CD4-positive, alpha-beta memory T cell (primary cell): Measurements from ENCODE around the gene AHCYL1. TPM values are rescaled to one million over a fixed set of nuclear protein-coding genes. Genes with fewer than 3 reads are reported as not detected.

Experiments used
- CTCF ChIA-PET: fragments of 350-600 bp; sonication (Branson Sonifier 250); formaldehyde crosslinking; loops from one replicate; lab custom pipeline; 2021; ENCODE audit warnings: inconsistent platforms; ENCODE audit not compliant: partially characterized antibody; lab: Charles Lee
- POLR2A ChIA-PET: fragments of 350-600 bp; sonication (Branson Sonifier 250); formaldehyde crosslinking; loops from one replicate; lab custom pipeline; 2021; ENCODE audit not compliant: partially characterized antibody; lab: Charles Lee
- DNase-seq, 5 donors: peaks; one replicate each; pipeline versions ENCODE4 v3.0.0 to v3.0.0-alpha.2; 2020 to 2022; ENCODE audit warnings: mixed read lengths in 1 of 5
- H3K27ac ChIP-seq: one replicate; pipeline ENCODE4 v1.7.0; 2013; ENCODE audit warnings: low read depth, low read length
- H3K27me3 ChIP-seq: 2 replicates; pipeline ENCODE4 v1.7.0; 2013; ENCODE audit warnings: mild to moderate bottlenecking, low read length, moderate library complexity; ENCODE audit not compliant: insufficient read depth
- H3K36me3 ChIP-seq: 2 replicates; pipeline ENCODE4 v1.7.0; 2013; ENCODE audit warnings: mild to moderate bottlenecking, low read length, moderate library complexity; ENCODE audit not compliant: insufficient read depth
- H3K4me1 ChIP-seq: 2 replicates; pipeline ENCODE4 v1.7.0; 2013; ENCODE audit warnings: mild to moderate bottlenecking, low read length, moderate library complexity; ENCODE audit not compliant: insufficient read depth
- H3K4me3 ChIP-seq, 2 donors: one replicate each; pipeline ENCODE4 v1.7.0; 2013; ENCODE audit warnings: low read length in 2 of 2, mild to moderate bottlenecking in 1 of 2
- H3K9me3 ChIP-seq, 2 donors: one replicate each; pipeline ENCODE4 v1.7.0; 2013; ENCODE audit warnings: low read length in 2 of 2, control low read depth in 1 of 2; ENCODE audit not compliant: control insufficient read depth in 1 of 2
- H3K27ac Mint-ChIP-seq, 7 donors: one replicate each; pipeline ENCODE4 v1.8.0; 2020 to 2021; ENCODE audit warnings: mixed read lengths in 7 of 7, mild to moderate bottlenecking in 6 of 7, inconsistent platforms in 3 of 7, moderate library complexity in 3 of 7
- H3K27me3 Mint-ChIP-seq, 2 donors: one replicate each; pipeline ENCODE4 v1.8.0; 2020 to 2021; ENCODE audit warnings: mixed read lengths in 2 of 2
- H3K36me3 Mint-ChIP-seq, 2 donors: one replicate each; pipeline ENCODE4 v1.8.0; 2020 to 2021; ENCODE audit warnings: mixed read lengths in 2 of 2, inconsistent platforms in 1 of 2, mild to moderate bottlenecking in 1 of 2
- H3K4me1 Mint-ChIP-seq, 4 donors: one replicate each; pipeline ENCODE4 v1.8.0; 2020 to 2021; ENCODE audit warnings: mixed read lengths in 4 of 4, mild to moderate bottlenecking in 1 of 4
- H3K4me3 Mint-ChIP-seq, 8 donors: one replicate each; pipeline ENCODE4 v1.8.0; 2020 to 2021; ENCODE audit warnings: mixed read lengths in 8 of 8, mild to moderate bottlenecking in 7 of 8, moderate library complexity in 6 of 8, inconsistent platforms in 3 of 8
- H3K9me3 Mint-ChIP-seq, 8 donors: one replicate each; pipeline ENCODE4 v1.8.0; 2020 to 2021; ENCODE audit warnings: mixed read lengths in 8 of 8, mild to moderate bottlenecking in 5 of 8, inconsistent platforms in 3 of 8, moderate library complexity in 1 of 8
- intact Hi-C: fragments of 100-400 bp; cut with micrococcal nuclease; formaldehyde crosslinking; loops from one replicate; pipeline ENCODE4 v1.15.1; 2023
- polyA plus RNA-seq, 2 donors: library from polyadenylated mRNA; unstranded; fragments of 300-500 nt; fragmentation: Illumina TruSeq; gene quantifications; one replicate each; pipeline ENCODE4 v1.2.3, GENCODE V29; 2021
- total RNA-seq, 2 experiments: library from RNA; stranded (reverse); gene quantifications; one replicate each; pipeline ENCODE4 v1.2.3, GENCODE V29; 2021

AHCYL1 gene
- total and polyA plus RNA-seq, 4 experiments from 2014 or later = 41.7 to 54.9 (median 44.7) TPM

GRCh38 chr1:110040548-110040947 lies 56.0 kb downstream of the AHCYL1 start:
- Mint-ChIP-seq H3K4me1 (peaks cover 10 to 17% (median 13%) of the 10 kb centered on the region in 4 donors), H3K36me3 (peaks cover 38 to 76% of the 10 kb centered on the region in 2 donors), H3K4me3 (no peak overlapping the region), H3K9me3 (peaks cover 0 to 2% (median 0%) of the 10 kb centered on the region in 8 donors), H3K27me3 (no peaks in the 10 kb centered on the region), H3K27ac (no peak overlapping the region)
- Histone ChIP-seq H3K4me1 (peaks cover 12% of the 10 kb centered on the region), H3K4me3 (no peak overlapping the region), H3K27ac (no peak overlapping the region), H3K27me3 (no peaks in the 10 kb centered on the region), H3K36me3 (peaks cover 76% of the 10 kb centered on the region), H3K9me3 (no peaks in the 10 kb centered on the region)
- no peak for DNase-seq
- ChIA-PET CTCF (interaction anchor here (1.3 to 9.3 kb wide), 3 partner anchors 10 to 65 kb away, joined by 4 to 120 read pairs (median 4); no protein-coding TSS in a partner anchor), POLR2A (no interaction called here)
- intact Hi-C loops = no loop called here

GRCh38 chr1:110043016-110043415 lies 58.5 kb downstream of the AHCYL1 start:
- Mint-ChIP-seq H3K4me1 (peaks cover 0 to 2% (median under 1%) of the 10 kb centered on the region in 4 donors), H3K27ac (no peak overlapping the region), H3K36me3 (peaks cover 55 to 83% of the 10 kb centered on the region in 2 donors), H3K4me3 (no peak overlapping the region), H3K27me3 (no peaks in the 10 kb centered on the region), H3K9me3 (peaks cover 0 to 2% (median 0%) of the 10 kb centered on the region in 8 donors)
- H3K9me3 ChIP-seq = no peaks in the 10 kb centered on the region
- H3K4me1 ChIP-seq = no peaks in the 10 kb centered on the region
- no peak for DNase-seq
- ChIA-PET CTCF (interaction anchor here (9.3 kb wide), 1 partner anchor 12 kb away, joined by 120 read pairs; no protein-coding TSS in a partner anchor), POLR2A (interaction anchor here (2.4 kb wide), 1 partner anchor 8 kb away, joined by 8 read pairs; the partner anchor contains the start of gene STRIP1)
- intact Hi-C loops = no loop called here
- no peaks in the 10 kb centered on the region for H3K27me3 ChIP-seq
- no peak overlapping the region for H3K27ac ChIP-seq
- H3K36me3 ChIP-seq = peaks cover 86% of the 10 kb centered on the region
- no peak overlapping the region for H3K4me3 ChIP-seq

GRCh38 chr1:110047463-110047862 lies 62.9 kb downstream of the AHCYL1 start:
- Histone ChIP-seq H3K27ac (no peak overlapping the region), H3K36me3 (peaks cover 75% of the 10 kb centered on the region), H3K27me3 (no peaks in the 10 kb centered on the region), H3K4me3 (no peak overlapping the region), H3K4me1 (no peaks in the 10 kb centered on the region), H3K9me3 (no peaks in the 10 kb centered on the region)
- no peak overlapping the region for H3K4me3 Mint-ChIP-seq
- peaks cover 59 to 83% of the 10 kb centered on the region in 2 donors for H3K36me3 Mint-ChIP-seq
- intact Hi-C loops = no loop called here
- H3K27ac Mint-ChIP-seq = no peak overlapping the region
- DNase-seq = no peak
- POLR2A ChIA-PET = interaction anchor here (5.7 kb wide), 1 partner anchor 12 kb away, joined by 33 read pairs; the partner anchor contains the start of gene STRIP1
- no peaks in the 10 kb centered on the region for H3K27me3 Mint-ChIP-seq
- no peaks in the 10 kb centered on the region for H3K9me3 Mint-ChIP-seq
- H3K4me1 Mint-ChIP-seq = no peaks in the 10 kb centered on the region
- CTCF ChIA-PET = interaction anchor here (1.3 to 5.3 kb wide), 2 partner anchors 11 to 15 kb away, joined by 6 to 35 read pairs; no protein-coding TSS in a partner anchor

GRCh38 chr1:110048240-110048639 lies 63.7 kb downstream of the AHCYL1 start:
- H3K9me3 Mint-ChIP-seq = no peaks in the 10 kb centered on the region
- Histone ChIP-seq H3K36me3 (peaks cover 74% of the 10 kb centered on the region), H3K4me1 (no peaks in the 10 kb centered on the region), H3K27me3 (no peaks in the 10 kb centered on the region), H3K9me3 (no peaks in the 10 kb centered on the region), H3K27ac (no peak overlapping the region), H3K4me3 (no peak overlapping the region)
- no peak overlapping the region for H3K27ac Mint-ChIP-seq
- CTCF ChIA-PET = interaction anchor here (1.3 to 5.3 kb wide), 2 partner anchors 11 to 14 kb away, joined by 6 to 35 read pairs; no protein-coding TSS in a partner anchor
- H3K36me3 Mint-ChIP-seq = peaks cover 65 to 86% of the 10 kb centered on the region in 2 donors
- intact Hi-C loops = no loop called here
- DNase-seq = no peak
- no peak overlapping the region for H3K4me3 Mint-ChIP-seq
- H3K27me3 Mint-ChIP-seq = no peaks in the 10 kb centered on the region
- H3K4me1 Mint-ChIP-seq = peaks cover 0 to under 1% (median 0%) of the 10 kb centered on the region in 4 donors
- POLR2A ChIA-PET = interaction anchor here (5.7 kb wide), 1 partner anchor 13 kb away, joined by 33 read pairs; the partner anchor contains the start of gene STRIP1

- no peak for DNase-seq
- CTCF ChIA-PET = interaction anchor here (5.3 to 12.2 kb wide), 2 partner anchors 10 to 11 kb away, joined by 35 to 120 read pairs; partner anchors contain the start of gene STRIP1
- peaks cover 1 to 8% (median 3%) of the 10 kb centered on the region in 4 donors for H3K4me1 Mint-ChIP-seq
- H3K9me3 Mint-ChIP-seq = no peaks in the 10 kb centered on the region
- H3K27ac Mint-ChIP-seq = no peak overlapping the region
- intact Hi-C loops = no loop called here
- Histone ChIP-seq H3K9me3 (no peaks in the 10 kb centered on the region), H3K4me1 (no peaks in the 10 kb centered on the region), H3K4me3 (no peak overlapping the region), H3K27me3 (no peaks in the 10 kb centered on the region), H3K27ac (no peak overlapping the region), H3K36me3 (peaks cover 74% of the 10 kb centered on the region)
- peaks cover 66 to 87% of the 10 kb centered on the region in 2 donors for H3K36me3 Mint-ChIP-seq
- POLR2A ChIA-PET = interaction anchor here (5.7 kb wide), 1 partner anchor 14 kb away, joined by 33 read pairs; the partner anchor contains the start of gene STRIP1
- H3K27me3 Mint-ChIP-seq = no peaks in the 10 kb centered on the region
- no peak overlapping the region for H3K4me3 Mint-ChIP-seq
Measured at GRCh38 chr1:110048923-110049601, 64.5 kb downstream of the AHCYL1 start.

GRCh38 chr1:110049801-110050601 lies 65.4 kb downstream of the AHCYL1 start:
- Mint-ChIP-seq H3K4me1 (peaks cover 1 to 8% (median 3%) of the 10 kb centered on the region in 4 donors), H3K9me3 (no peaks in the 10 kb centered on the region), H3K27me3 (no peaks in the 10 kb centered on the region), H3K27ac (no peak overlapping the region), H3K36me3 (peaks cover 68 to 90% of the 10 kb centered on the region in 2 donors), H3K4me3 (no peak overlapping the region)
- H3K36me3 ChIP-seq = peaks cover 75% of the 10 kb centered on the region
- no peaks in the 10 kb centered on the region for H3K9me3 ChIP-seq
- no peaks in the 10 kb centered on the region for H3K4me1 ChIP-seq
- H3K27me3 ChIP-seq = no peaks in the 10 kb centered on the region
- H3K4me3 ChIP-seq = no peak overlapping the region
- H3K27ac ChIP-seq = no peak overlapping the region
- no peak for DNase-seq
- intact Hi-C loops = no loop called here
- CTCF ChIA-PET = interaction anchor here (0.6 to 12.2 kb wide), 8 partner anchors 9 to 67 kb away, joined by 3 to 120 read pairs (median 21); partner anchors contain the start of gene STRIP1
- POLR2A ChIA-PET = interaction anchor here (1.1 to 5.7 kb wide), 2 partner anchors 15 to 19 kb away, joined by 4 to 33 read pairs; partner anchors contain the start of gene STRIP1
